ENCODE results near the gene FUS.

DNA sequence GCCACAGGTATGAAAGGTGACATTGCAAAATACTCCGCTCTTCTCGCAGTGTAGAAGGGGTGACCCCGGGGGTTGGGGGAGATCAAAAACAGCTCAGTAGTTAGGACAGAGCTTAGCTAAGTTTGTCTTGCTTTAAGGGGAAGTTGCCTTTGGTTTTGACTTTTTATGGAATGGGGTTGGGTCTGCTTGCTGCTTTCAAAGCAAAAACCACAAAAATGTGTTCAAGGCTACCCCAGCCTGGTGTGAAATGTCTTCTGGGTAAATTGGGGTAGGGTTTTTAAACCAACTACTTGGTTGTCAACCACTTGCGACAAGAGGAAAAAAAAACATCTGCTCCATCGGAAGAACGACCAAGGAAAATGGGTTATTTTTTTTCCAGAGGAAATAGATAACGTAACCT is 6.2 kb downstream of the FUS start:
- TF ChIP-seq POLR2A (conservative IDR thresholded peaks at IDR 0.05), result no peak
- TF ChIP-seq GABPB2 (CRISPR knock-in tag; conservative IDR thresholded peaks at IDR 0.05), result no peak
- TF ChIP-seq, protein P1, sequence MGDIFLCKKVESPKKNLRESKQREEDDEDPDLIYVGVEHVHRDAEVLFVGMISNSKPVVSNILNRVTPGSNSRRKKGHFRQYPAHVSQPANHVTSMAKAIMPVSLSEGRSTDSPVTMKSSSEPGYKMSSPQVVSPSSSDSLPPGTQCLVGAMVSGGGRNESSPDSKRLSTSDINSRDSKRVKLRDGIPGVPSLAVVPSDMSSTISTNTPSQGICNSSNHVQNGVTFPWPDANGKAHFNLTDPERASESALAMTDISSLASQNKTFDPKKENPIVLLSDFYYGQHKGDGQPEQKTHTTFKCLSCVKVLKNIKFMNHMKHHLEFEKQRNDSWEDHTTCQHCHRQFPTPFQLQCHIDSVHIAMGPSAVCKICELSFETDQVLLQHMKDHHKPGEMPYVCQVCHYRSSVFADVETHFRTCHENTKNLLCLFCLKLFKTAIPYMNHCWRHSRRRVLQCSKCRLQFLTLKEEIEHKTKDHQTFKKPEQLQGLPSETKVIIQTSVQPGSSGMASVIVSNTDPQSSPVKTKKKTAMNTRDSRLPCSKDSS (IDR thresholded peaks at IDR 0.05; ENCODE audit: low read depth, partially characterized antibody), result no peak
- TF ChIP-seq, protein P2, sequence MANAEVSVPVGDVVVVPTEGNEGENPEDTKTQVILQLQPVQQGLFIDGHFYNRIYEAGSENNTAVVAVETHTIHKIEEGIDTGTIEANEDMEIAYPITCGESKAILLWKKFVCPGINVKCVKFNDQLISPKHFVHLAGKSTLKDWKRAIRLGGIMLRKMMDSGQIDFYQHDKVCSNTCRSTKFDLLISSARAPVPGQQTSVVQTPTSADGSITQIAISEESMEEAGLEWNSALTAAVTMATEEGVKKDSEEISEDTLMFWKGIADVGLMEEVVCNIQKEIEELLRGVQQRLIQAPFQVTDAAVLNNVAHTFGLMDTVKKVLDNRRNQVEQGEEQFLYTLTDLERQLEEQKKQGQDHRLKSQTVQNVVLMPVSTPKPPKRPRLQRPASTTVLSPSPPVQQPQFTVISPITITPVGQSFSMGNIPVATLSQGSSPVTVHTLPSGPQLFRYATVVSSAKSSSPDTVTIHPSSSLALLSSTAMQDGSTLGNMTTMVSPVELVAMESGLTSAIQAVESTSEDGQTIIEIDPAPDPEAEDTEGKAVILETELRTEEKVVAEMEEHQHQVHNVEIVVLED (CRISPR knock-in tag; IDR thresholded peaks at IDR 0.05), result no peak
- no peak for TF ChIP-seq RNF2 (IDR thresholded peaks at IDR 0.05)
- TF ChIP-seq TAF1 (IDR thresholded peaks at IDR 0.05; ENCODE audit: control insufficient read depth, extremely low read depth, insufficient read depth, low read length, severe bottlenecking), result no peak
- TF ChIP-seq, protein P3, sequence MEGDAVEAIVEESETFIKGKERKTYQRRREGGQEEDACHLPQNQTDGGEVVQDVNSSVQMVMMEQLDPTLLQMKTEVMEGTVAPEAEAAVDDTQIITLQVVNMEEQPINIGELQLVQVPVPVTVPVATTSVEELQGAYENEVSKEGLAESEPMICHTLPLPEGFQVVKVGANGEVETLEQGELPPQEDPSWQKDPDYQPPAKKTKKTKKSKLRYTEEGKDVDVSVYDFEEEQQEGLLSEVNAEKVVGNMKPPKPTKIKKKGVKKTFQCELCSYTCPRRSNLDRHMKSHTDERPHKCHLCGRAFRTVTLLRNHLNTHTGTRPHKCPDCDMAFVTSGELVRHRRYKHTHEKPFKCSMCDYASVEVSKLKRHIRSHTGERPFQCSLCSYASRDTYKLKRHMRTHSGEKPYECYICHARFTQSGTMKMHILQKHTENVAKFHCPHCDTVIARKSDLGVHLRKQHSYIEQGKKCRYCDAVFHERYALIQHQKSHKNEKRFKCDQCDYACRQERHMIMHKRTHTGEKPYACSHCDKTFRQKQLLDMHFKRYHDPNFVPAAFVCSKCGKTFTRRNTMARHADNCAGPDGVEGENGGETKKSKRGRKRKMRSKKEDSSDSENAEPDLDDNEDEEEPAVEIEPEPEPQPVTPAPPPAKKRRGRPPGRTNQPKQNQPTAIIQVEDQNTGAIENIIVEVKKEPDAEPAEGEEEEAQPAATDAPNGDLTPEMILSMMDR (IDR thresholded peaks at IDR 0.05 in 2 of 3, conservative IDR thresholded peaks at IDR 0.05 in 1 of 3; ENCODE audit: insufficient read depth in 2 of 3, low read depth in 1 of 3, low read length in 3 of 3), result no peak
- no peak for TF ChIP-seq ZNF384 (IDR thresholded peaks at IDR 0.05; ENCODE audit: low read depth, low read length)
- no peak for TF ChIP-seq KDM1A (IDR thresholded peaks at IDR 0.05)
- no peak for TF ChIP-seq POLR2AphosphoS5 (IDR thresholded peaks at IDR 0.05; ENCODE audit: control insufficient read depth, insufficient read depth, low read depth, low read length)
